GM12878 (cell line): ENCODE measurements around the gene DNAJC17. TPM values are rescaled to one million over a fixed set of nuclear protein-coding genes. Genes with fewer than 3 reads are reported as not detected.
A peak's percentile ranks its signal among the peaks of the same experiment; 100 is the strongest.

Source experiments
- ATAC-seq: fragments of 200-7000 bp; cut with Tn5 transposase; 3 replicates; pipeline ENCODE4 v1.9.1; 2020; ENCODE audit warnings: mild to moderate bottlenecking, moderate library complexity
- BruUV-seq: library from RNA; stranded (reverse); fragments of 400-500 nt; replicated peaks from 2 replicates; lab custom pipeline; 2021; lab: Mats Ljungman, UMichigan
- CTCF ChIA-PET: fragments of 300-600 bp; sonication (Branson Sonifier 250); formaldehyde crosslinking; extraction: SDS; loops from one replicate; lab custom pipeline; 2021; ENCODE audit warnings: inconsistent platforms; lab: Yijun Ruan, JAX
- POLR2A ChIA-PET: fragments of 350-600 bp; formaldehyde crosslinking; extraction: SDS; loops from one replicate; lab custom pipeline; 2021; ENCODE audit warnings: inconsistent platforms; lab: Charles Lee
- RAD21 ChIA-PET: fragments of 300-600 bp; sonication (Branson Sonifier 250); formaldehyde crosslinking; loops from one replicate; lab custom pipeline; 2023; ENCODE audit warnings: antibody characterized with exemption; ENCODE audit not compliant: unreplicated experiment; lab: Charles Lee
- SMC1A ChIA-PET: fragments of 300-600 bp; sonication (Branson Sonifier 250); formaldehyde crosslinking; loops from one replicate; lab custom pipeline; 2023; ENCODE audit not compliant: unreplicated experiment, uncharacterized antibody; lab: Charles Lee
- DNase-seq: peaks from one replicate; pipeline ENCODE4 v3.0.0-alpha.2; 2011; ENCODE audit warnings: low read depth, low spot score
- FAIRE-seq: peaks from 3 replicates; lab custom pipeline; 2011; peaks lifted over from hg19 to GRCh38; lab: Jason Lieb, UNC
- H2AFZ ChIP-seq: 2 replicates; pipeline ENCODE4 v1.6.0; 2011; ENCODE audit warnings: low read depth, low read length, control low read depth; ENCODE audit not compliant: control insufficient read depth
- H3K27ac ChIP-seq: 2 replicates; pipeline ENCODE4 v1.5.1; 2011; ENCODE audit warnings: control low read depth; ENCODE audit not compliant: control insufficient read depth, insufficient read depth
- H3K27me3 ChIP-seq, 2 experiments: replicated peaks in 1 of 2; 2 replicates each; pipeline versions ENCODE4 v1.6.0 to v1.6.1; 2011; ENCODE audit warnings: low read length in 1 of 2; ENCODE audit not compliant: control insufficient read depth in 2 of 2, insufficient read depth in 2 of 2
- H3K36me3 ChIP-seq, 2 experiments: 2 replicates each; pipeline ENCODE4 v1.5.1; 2011; ENCODE audit warnings: low read length in 1 of 2; ENCODE audit not compliant: control insufficient read depth in 2 of 2, insufficient read depth in 2 of 2
- H3K4me1 ChIP-seq: 2 replicates; pipeline ENCODE4 v1.6.1; 2011; ENCODE audit warnings: mild to moderate bottlenecking, low read length, moderate library complexity, mixed read lengths; ENCODE audit not compliant: control insufficient read depth, insufficient read depth
- H3K4me2 ChIP-seq: 2 replicates; pipeline ENCODE4 v1.6.0; 2011; ENCODE audit warnings: control low read depth; ENCODE audit not compliant: control insufficient read depth, insufficient read depth
- H3K4me3 ChIP-seq: fragments of 200-600 bp; sonication (generic); 2 replicates; pipeline ENCODE4 v1.5.1; 2016
- H3K79me2 ChIP-seq: 2 replicates; pipeline ENCODE4 v1.6.0; 2011; ENCODE audit warnings: low read length; ENCODE audit not compliant: control insufficient read depth, insufficient read depth
- H3K9ac ChIP-seq: 2 replicates; pipeline ENCODE4 v1.8.0; 2011; ENCODE audit warnings: low read length, control low read depth, mixed read lengths; ENCODE audit not compliant: control insufficient read depth, insufficient read depth
- H3K9me3 ChIP-seq: replicated peaks from 3 replicates; pipeline ENCODE4 v1.5.1; 2011; ENCODE audit warnings: mild to moderate bottlenecking, low read length; ENCODE audit not compliant: control insufficient read depth, insufficient read depth
- H4K20me1 ChIP-seq: 2 replicates; pipeline ENCODE4 v1.6.0; 2011; ENCODE audit not compliant: control insufficient read depth, insufficient read depth
- BACH1 ChIP-seq: fragments of 450-650 bp; IDR thresholded peaks from 2 replicates; pipeline ENCODE4 v1.6.1; 2017; ENCODE audit warnings: mild to moderate bottlenecking, borderline replicate concordance
- EZH2 ChIP-seq: IDR thresholded peaks from 2 replicates; pipeline ENCODE4 v1.6.1; 2012; ENCODE audit warnings: low read depth, mild to moderate bottlenecking, control low read depth, inconsistent platforms, low read length, borderline replicate concordance; ENCODE audit not compliant: control insufficient read depth
- FOS ChIP-seq: IDR thresholded peaks from 3 replicates; pipeline ENCODE4 v1.6.1; 2011; ENCODE audit warnings: borderline replicate concordance; ENCODE audit not compliant: insufficient read length; ENCODE audit errors: extremely low read depth
- MAX ChIP-seq: IDR thresholded peaks from 2 replicates; pipeline ENCODE4 v1.6.1; 2012; ENCODE audit warnings: low read depth, low read length, improper control_type of control experiment
- RUNX3 ChIP-seq: IDR thresholded peaks from 2 replicates; pipeline ENCODE4 v1.6.1; 2012; ENCODE audit warnings: low read length, inconsistent platforms
- SREBF2 ChIP-seq: IDR thresholded peaks from 2 replicates; pipeline ENCODE4 v1.6.1; 2012; ENCODE audit warnings: mild to moderate bottlenecking, low read length
- SRF ChIP-seq, 2 experiments: IDR thresholded peaks; 2 replicates each; pipeline ENCODE4 v1.6.1; 2011; ENCODE audit warnings: low read depth in 2 of 2, low read length in 2 of 2, mild to moderate bottlenecking in 1 of 2, moderate library complexity in 1 of 2
- SUPT20H ChIP-seq: IDR thresholded peaks from 2 replicates; pipeline ENCODE4 v1.6.1; 2011; ENCODE audit warnings: low read depth, mild to moderate bottlenecking, low read length, moderate library complexity, borderline replicate concordance; ENCODE audit not compliant: control insufficient read depth
- SUZ12 ChIP-seq: fragments of 200-600 bp; sonication (generic); IDR thresholded peaks from one replicate; pipeline ENCODE4 v1.6.1; 2018; ENCODE audit warnings: antibody characterized with exemption, mild to moderate bottlenecking; ENCODE audit not compliant: unreplicated experiment
- TBL1XR1 ChIP-seq: IDR thresholded peaks from 2 replicates; pipeline ENCODE4 v1.6.1; 2012; ENCODE audit warnings: low read depth, low read length, improper control_type of control experiment
- WGBS: methylation state at CpG from one replicate; pipeline ENCODE4 v1.1.6; 2016; ENCODE audit warnings: low lambda C conversion rate; ENCODE audit not compliant: insufficient replicate concordance, insufficient coverage; ENCODE audit errors: missing lambda C conversion rate; 5-methylcytosine and 5-hydroxymethylcytosine counted together
- in situ Hi-C: fragments of 300-500 bp; cut with MboI; formaldehyde crosslinking; loops from 9 replicates; pipeline ENCODE4 v1.14.3; 2018; ENCODE audit warnings: mixed read lengths
- intact Hi-C: fragments of 100-400 bp; cut with micrococcal nuclease; formaldehyde crosslinking; loops from one replicate; pipeline ENCODE4 v1.14.2; 2022; ENCODE audit not compliant: unreplicated experiment
- polyA plus RNA-seq, 11 experiments: library from polyadenylated mRNA; depleted of rRNA in 4 of 11; unstranded in 6 of 11; stranded (reverse) in 5 of 11; fragments of >200 nt; fragmentation: Nextera tagmentation in 4 of 11; fragmentation: Illumina TruSeq in 1 of 11; extraction: Ambion mirVana in 4 of 11; extraction: Trizol in 1 of 11; gene quantifications; 1 replicate in 1 of 11; 2 replicates in 10 of 11; pipeline versions ENCODE4 v1.2.1 to v1.2.3, GENCODE V29; 2011 to 2016; ENCODE audit warnings: inconsistent platforms in 2 of 11, missing spikeins in 2 of 11, low read depth in 1 of 11
- total RNA-seq, 4 experiments: library from RNA; depleted of rRNA in 3 of 4; stranded (reverse); fragments of >200 nt in 3 of 4; fragmentation: Illumina TruSeq in 1 of 4; extraction: Trizol in 1 of 4; gene quantifications; 2 replicates each; pipeline versions ENCODE4 v1.2.1 to v1.2.3, GENCODE V29; 2013 to 2021

The DNAJC17 gene
- total and polyA plus RNA-seq, 10 of the 15 experiments (the other 5 are each of a cell fraction or from before 2014, with no cell fraction given): 6.1 to 62.8 (median 45.4) TPM

GRCh38 chr15:40803076-40803475 is 4.2 kb downstream of the DNAJC17 start:
- ATAC-seq (no peak), DNase-seq (no peak), FAIRE-seq (no peak)
- SMC1A ChIA-PET: interaction anchor here (1.4 kb wide), 1 partner anchor 57 kb away, joined by 4 read pairs; no protein-coding TSS in a partner anchor
- Histone ChIP-seq H3K36me3 (no peaks in the 10 kb centered on the region), H4K20me1 (no peaks in the 10 kb centered on the region), H3K9ac (no peak overlapping the region), H3K4me1 (peaks cover 4% of the 10 kb centered on the region; the same call in 1 of the 2 replicates), H3K9me3 (no peaks in the 10 kb centered on the region)
- CTCF ChIA-PET: interaction anchor here (1.1 to 2.6 kb wide), 3 partner anchors 9 to 91 kb away, joined by 3 to 9 read pairs (median 4); no protein-coding TSS in a partner anchor
- TSS peak; percentile 27 for BruUV-seq
- in situ Hi-C loops: no loop called here
- 100% methylated on average over 2 of the region's 2 CpGs for WGBS
- POLR2A ChIA-PET: interaction anchor here (0.6 to 0.8 kb wide), 2 partner anchors 11 to 60 kb away, joined by 3 to 4 read pairs; no protein-coding TSS in a partner anchor
- TF ChIP-seq FOS (no peak), BACH1 (no peak), MAX (no peak), EZH2 (no peak), SRF (IDR thresholded peaks at IDR 0.05; ENCODE audit: low read depth in 2 of 2, low read length in 2 of 2) (no peak), RUNX3 (no peak), SUPT20H (no peak), TBL1XR1 (no peak), SUZ12 (no peak), SREBF2 (no peak)
- TF ChIP-seq, all 136 proteins: peak for 0
- Histone ChIP-seq H3K79me2 (peaks cover 18% of the 10 kb centered on the region), H2AFZ (no peak overlapping the region), H3K4me3 (no peak overlapping the region), H3K27me3 (no peaks in the 10 kb centered on the region), H3K27ac (no peak overlapping the region), H3K4me2 (no peak overlapping the region)
- RAD21 ChIA-PET: no interaction called here
- intact Hi-C loops: no loop called here
